Measurements from ENCODE around the gene UBASH3B. TPM values are rescaled to one million over a fixed set of nuclear protein-coding genes. Genes with fewer than 3 reads are reported as not detected.

The UBASH3B gene
- total RNA-seq, 1 donor from 2014 or later = 17.9 TPM

DNA sequence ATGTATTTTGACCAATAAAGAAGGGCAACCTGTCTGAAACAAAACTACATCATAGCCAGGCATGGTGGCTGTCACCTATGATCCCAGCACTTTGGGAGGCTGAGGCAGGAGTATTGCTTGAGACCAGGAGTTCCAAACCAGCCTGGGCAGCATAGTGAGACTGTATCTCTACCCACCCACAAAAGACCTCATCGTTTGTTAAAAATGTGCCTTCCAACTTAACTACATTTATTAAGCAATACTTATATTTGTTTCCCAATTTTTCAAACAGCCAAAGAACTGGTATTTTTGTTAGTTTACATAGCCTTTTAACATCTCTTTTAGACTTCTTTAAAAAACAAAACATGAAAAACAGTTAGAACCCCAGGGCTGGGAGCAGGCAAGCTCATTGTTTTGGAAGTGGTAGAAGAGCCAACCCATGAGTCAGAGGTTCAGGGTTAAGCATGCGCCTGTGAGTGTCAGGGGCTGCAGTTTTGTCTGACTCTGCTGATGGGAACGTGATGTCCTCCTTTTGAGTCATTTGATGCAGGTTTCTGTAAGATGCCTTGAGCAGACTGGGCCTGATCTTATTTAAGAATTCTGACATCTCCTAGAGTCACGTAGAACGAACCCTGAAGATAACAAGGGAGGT, 128.9 kb downstream of the UBASH3B start:
- no peak for DNase-seq (ENCODE audit: low spot score)
- intact Hi-C loops (cut with micrococcal nuclease) = no loop called here
- no peaks in the 10 kb centered on the region for H3K4me1 Mint-ChIP-seq (ENCODE audit: low read depth)
- H3K36me3 Mint-ChIP-seq (ENCODE audit: low read depth) = no peaks in the 10 kb centered on the region
- peaks cover 10% of the 10 kb centered on the region for H3K27me3 Mint-ChIP-seq (ENCODE audit: insufficient read depth)
- H3K27ac Mint-ChIP-seq = no peak overlapping the region
- no peaks in the 10 kb centered on the region for H3K9me3 Mint-ChIP-seq
- H3K4me3 Mint-ChIP-seq = no peak overlapping the region

DNA sequence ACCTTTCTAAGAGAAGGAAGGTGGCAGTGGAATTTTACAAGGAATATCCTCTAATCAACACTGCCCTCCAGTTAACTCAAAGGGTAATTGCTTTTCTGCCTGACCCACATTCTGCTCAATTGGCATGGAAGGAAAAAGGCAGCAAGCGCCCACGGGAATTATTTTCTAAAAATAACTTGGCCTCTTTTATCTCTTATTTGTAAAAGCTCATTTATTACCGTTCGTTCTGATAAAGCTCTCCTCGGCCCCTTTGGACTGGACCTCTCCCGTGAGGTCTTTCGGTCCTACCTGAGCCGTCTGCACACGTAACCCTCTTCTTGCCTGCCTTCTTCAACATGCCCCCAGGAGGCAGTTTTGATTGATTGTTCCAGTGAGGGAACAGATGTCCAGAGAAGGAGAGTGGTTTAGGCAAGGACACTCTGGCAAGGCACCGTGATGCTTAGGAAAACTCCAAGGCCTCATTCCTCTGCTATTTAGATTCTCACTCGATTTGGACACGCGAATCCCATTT, 129.6 kb downstream of the UBASH3B start:
- Mint-ChIP-seq H3K4me1 (ENCODE audit: low read depth) (no peaks in the 10 kb centered on the region), H3K27ac (no peak overlapping the region), H3K4me3 (no peak overlapping the region)

DNA sequence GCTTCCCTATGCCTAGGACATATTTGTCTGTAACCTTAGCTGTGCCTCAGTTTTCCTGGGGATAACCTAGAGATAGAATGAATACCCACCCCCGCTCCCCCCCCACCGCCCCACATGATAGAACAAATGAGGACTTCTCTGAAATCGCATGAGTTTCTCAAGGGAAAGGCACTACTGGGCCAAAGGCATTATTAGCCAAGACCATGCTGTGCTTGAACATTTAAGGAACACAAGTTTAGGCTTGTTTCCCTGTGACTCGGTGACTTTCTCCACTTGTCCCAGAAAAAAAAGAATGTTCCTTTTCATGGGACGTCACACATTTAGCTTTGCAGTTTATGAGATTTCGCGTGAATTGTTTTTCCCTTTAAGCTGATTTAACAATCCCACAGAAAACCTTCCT, 131.4 kb downstream of the UBASH3B start:
- Mint-ChIP-seq H3K27me3 (ENCODE audit: insufficient read depth) (peaks cover under 1% of the 10 kb centered on the region), H3K9me3 (no peaks in the 10 kb centered on the region), H3K4me3 (no peak overlapping the region), H3K36me3 (ENCODE audit: low read depth) (no peaks in the 10 kb centered on the region), H3K4me1 (ENCODE audit: low read depth) (no peaks in the 10 kb centered on the region), H3K27ac (no peak overlapping the region)
- DNase-seq (ENCODE audit: low spot score) = no peak
- intact Hi-C loops (cut with micrococcal nuclease) = no loop called here

More for the DNA sequence above, 129.6 kb downstream of the UBASH3B start:
- intact Hi-C loops (cut with micrococcal nuclease) = no loop called here
- Mint-ChIP-seq H3K9me3 (no peaks in the 10 kb centered on the region), H3K27me3 (ENCODE audit: insufficient read depth) (peaks cover 6% of the 10 kb centered on the region), H3K36me3 (ENCODE audit: low read depth) (no peaks in the 10 kb centered on the region)
- DNase-seq (ENCODE audit: low spot score) = no peak

DNA sequence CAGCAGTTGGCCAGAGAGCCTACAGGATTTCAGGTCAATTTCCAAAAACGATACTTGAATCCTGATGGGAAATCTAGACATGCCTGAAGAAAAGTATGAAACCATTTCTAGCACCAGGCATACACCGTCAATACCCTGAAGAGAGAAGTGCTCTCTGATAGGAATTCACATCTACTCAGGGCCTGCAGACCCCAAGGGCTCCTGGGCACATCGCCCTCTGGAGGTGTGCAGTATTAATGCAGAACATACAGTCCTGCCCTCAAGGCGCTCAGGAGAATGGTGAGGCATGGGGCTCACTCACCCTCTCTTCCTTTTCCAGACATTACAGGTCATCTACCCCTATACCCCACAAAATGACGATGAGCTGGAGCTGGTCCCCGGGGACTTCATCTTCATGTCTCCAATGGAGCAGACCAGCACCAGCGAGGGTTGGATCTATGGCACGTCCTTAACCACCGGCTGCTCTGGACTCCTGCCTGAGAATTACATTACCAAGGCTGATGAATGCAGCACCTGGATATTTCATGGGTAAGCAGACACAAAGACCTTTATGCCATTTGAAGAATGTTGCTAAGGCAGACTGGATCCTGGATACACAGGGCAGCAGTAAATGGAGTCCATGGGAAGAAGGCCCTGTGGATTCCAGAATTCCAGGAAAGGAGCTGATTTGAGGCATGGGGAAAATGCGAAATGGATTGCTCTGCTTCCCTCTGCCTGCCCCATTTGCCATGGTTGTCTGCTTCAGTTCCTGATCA, 133.4 kb downstream of the UBASH3B start:
- H3K4me3 Mint-ChIP-seq = no peak overlapping the region
- intact Hi-C loops (cut with micrococcal nuclease) = no loop called here
- peaks cover 5% of the 10 kb centered on the region for H3K27me3 Mint-ChIP-seq (ENCODE audit: insufficient read depth)
- no peak for DNase-seq (ENCODE audit: low spot score)
- no peaks in the 10 kb centered on the region for H3K4me1 Mint-ChIP-seq (ENCODE audit: low read depth)
- H3K36me3 Mint-ChIP-seq (ENCODE audit: low read depth) = no peaks in the 10 kb centered on the region
- H3K9me3 Mint-ChIP-seq = no peaks in the 10 kb centered on the region
- no peak overlapping the region for H3K27ac Mint-ChIP-seq

DNA sequence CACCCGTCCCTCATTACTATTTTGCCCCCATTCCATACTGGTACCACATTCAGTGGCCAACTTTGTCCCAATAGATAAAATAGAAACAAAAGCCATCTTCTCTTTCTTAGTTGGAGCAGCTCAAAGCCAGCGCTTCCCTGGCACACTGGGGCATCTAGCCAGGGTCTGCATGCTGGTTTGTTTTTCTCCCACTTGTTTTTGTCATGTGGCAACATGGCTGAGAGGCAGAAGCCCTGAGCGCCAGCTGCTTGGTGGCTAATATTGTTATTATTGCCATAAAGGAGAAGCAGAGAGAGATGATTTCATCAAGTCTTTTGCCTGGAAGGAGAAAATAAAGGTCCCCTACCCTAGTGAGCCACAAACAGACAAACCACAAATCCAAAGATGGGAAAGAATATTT, 134.4 kb downstream of the UBASH3B start:
- H3K27ac Mint-ChIP-seq = no peak overlapping the region
- no peaks in the 10 kb centered on the region for H3K36me3 Mint-ChIP-seq (ENCODE audit: low read depth)
- DNase-seq (ENCODE audit: low spot score) = no peak
- no peaks in the 10 kb centered on the region for H3K9me3 Mint-ChIP-seq
- H3K4me1 Mint-ChIP-seq (ENCODE audit: low read depth) = no peaks in the 10 kb centered on the region
- H3K4me3 Mint-ChIP-seq = no peak overlapping the region
- intact Hi-C loops (cut with micrococcal nuclease) = no loop called here
- H3K27me3 Mint-ChIP-seq (ENCODE audit: insufficient read depth) = peaks cover 5% of the 10 kb centered on the region

DNA sequence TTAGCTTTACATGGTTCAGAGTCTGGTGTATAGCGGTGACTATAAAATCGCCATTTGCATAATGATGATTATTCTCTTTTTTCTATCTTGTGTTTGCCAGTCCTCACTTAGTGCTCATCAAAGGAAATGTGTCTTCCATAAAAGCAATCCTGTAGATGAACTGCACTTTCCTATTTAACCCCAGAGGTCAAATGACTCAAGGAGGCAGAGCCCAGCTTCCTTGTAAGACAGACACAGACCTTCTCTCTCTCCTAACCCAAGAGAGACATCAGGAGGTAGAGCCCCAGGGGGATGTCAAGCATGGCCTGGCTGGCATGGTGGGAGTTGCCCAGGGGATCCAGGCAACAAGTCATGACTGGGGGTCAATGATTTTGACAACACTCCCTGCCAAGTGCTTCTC, 135.9 kb downstream of the UBASH3B start:
- H3K27me3 Mint-ChIP-seq (ENCODE audit: insufficient read depth) = peaks cover 5% of the 10 kb centered on the region
- intact Hi-C loops (cut with micrococcal nuclease) = no loop called here
- no peak for DNase-seq (ENCODE audit: low spot score)
- H3K4me1 Mint-ChIP-seq (ENCODE audit: low read depth) = no peaks in the 10 kb centered on the region
- H3K9me3 Mint-ChIP-seq = no peaks in the 10 kb centered on the region
- H3K36me3 Mint-ChIP-seq (ENCODE audit: low read depth) = no peaks in the 10 kb centered on the region
- no peak overlapping the region for H3K4me3 Mint-ChIP-seq
- no peak overlapping the region for H3K27ac Mint-ChIP-seq

DNA sequence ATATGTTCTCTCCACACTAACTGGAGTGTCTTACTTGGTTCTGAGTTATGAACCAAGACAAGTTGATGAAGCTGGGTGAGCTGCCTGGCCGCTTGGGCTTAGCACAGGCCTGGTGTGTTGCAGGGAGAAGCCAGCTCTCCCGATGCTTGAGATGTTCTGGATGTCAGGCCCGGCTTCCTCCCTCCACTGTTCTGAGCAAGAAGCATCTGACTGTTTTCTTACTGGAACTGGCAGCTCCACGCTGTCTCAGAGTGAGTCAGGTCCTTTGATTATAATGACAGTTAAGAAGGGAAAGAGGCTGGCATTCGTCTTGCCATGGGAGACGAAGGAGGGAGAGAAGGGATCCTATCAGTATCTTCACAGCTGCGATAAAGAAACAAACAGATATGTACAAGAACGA, 136.3 kb downstream of the UBASH3B start:
- H3K9me3 Mint-ChIP-seq = no peaks in the 10 kb centered on the region

DNA sequence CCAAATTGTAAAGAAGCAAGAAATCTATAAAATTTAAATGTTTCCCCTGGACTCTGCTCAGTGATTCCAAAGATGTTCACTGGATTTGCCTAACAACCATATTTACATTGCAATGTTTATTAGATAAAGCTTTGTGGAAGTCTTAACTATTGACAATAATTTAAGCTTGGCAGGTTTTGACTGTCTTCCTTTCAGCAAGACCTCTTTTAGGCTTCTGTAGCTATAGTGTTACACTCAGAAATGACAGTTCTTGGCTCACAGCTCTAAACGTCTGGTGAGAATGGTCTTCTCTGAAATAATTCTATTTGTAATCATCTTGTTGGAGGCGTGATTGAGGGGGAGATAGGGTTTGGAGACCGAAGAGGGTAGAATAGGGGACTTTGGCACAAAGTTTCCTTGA, 138.0 kb downstream of the UBASH3B start:
- Mint-ChIP-seq H3K4me1 (ENCODE audit: low read depth) (no peaks in the 10 kb centered on the region), H3K4me3 (no peak overlapping the region), H3K36me3 (ENCODE audit: low read depth) (peaks cover 7% of the 10 kb centered on the region), H3K27me3 (ENCODE audit: insufficient read depth) (peaks cover 5% of the 10 kb centered on the region), H3K27ac (no peak overlapping the region), H3K9me3 (no peaks in the 10 kb centered on the region)
- intact Hi-C loops (cut with micrococcal nuclease) = no loop called here
- DNase-seq (ENCODE audit: low spot score) = no peak

More for the DNA sequence above, 136.3 kb downstream of the UBASH3B start:
- Mint-ChIP-seq H3K36me3 (ENCODE audit: low read depth) (no peaks in the 10 kb centered on the region), H3K27me3 (ENCODE audit: insufficient read depth) (peaks cover 5% of the 10 kb centered on the region), H3K27ac (no peak overlapping the region), H3K4me3 (no peak overlapping the region), H3K4me1 (ENCODE audit: low read depth) (no peaks in the 10 kb centered on the region)
- intact Hi-C loops (cut with micrococcal nuclease) = no loop called here
- no peak for DNase-seq (ENCODE audit: low spot score)

DNA sequence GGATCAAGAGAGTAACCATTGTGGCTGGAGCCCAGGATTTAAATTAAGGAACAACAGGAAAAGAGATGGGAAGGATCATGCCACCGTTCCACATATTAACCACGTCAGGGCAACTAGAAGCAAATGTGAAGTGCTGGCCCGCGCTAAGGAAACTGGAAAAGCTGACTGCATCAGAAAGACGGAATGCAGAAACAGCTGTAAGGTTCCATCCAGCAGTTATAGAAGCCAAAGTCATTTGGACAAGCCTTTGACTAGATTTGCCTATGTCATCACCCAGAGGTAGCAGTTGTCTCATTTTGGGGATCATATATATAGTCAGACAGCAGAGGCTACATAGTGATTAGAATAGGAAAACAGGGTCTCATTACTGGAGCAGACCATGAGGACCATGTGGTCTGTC, 139.8 kb downstream of the UBASH3B start:
- H3K27me3 Mint-ChIP-seq (ENCODE audit: insufficient read depth) = peaks cover 5% of the 10 kb centered on the region
- H3K4me3 Mint-ChIP-seq = no peak overlapping the region
- no peaks in the 10 kb centered on the region for H3K9me3 Mint-ChIP-seq
- no peaks in the 10 kb centered on the region for H3K4me1 Mint-ChIP-seq (ENCODE audit: low read depth)
- no peak overlapping the region for H3K27ac Mint-ChIP-seq
- H3K36me3 Mint-ChIP-seq (ENCODE audit: low read depth) = peaks cover 8% of the 10 kb centered on the region
- intact Hi-C loops (cut with micrococcal nuclease) = no loop called here
- DNase-seq (ENCODE audit: low spot score) = no peak

DNA sequence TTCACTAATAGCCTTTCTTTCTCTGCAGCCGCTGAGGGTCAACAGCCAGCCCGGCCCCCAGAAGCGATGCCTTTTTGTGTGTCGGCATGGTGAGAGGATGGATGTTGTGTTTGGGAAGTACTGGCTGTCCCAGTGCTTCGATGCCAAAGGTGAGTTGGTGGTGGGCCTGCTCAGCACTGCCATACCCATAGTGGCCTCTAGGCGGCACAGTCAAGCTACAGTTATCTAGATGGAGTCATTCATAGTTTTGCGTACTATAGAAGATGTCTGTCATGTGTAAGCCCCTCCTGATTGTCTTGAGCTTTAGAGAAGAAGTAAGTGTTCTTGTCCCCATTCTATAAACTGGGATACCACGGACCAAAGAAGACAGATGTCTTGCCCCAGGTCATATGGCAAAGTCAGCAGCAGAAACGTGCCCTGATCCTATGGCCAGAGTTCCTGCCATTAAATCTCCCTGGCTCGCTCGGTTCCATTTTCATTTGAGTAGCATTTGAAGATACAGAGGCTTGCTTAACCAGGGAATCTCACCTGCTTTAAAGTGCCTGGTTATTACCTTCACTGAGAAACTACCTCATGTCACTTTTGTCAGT, 140.7 kb downstream of the UBASH3B start:
- no peak overlapping the region for H3K27ac Mint-ChIP-seq
- H3K27me3 Mint-ChIP-seq (ENCODE audit: insufficient read depth) = peaks cover 5% of the 10 kb centered on the region
- H3K4me3 Mint-ChIP-seq = no peak overlapping the region
- DNase-seq (ENCODE audit: low spot score) = peak; percentile 33
- no peaks in the 10 kb centered on the region for H3K9me3 Mint-ChIP-seq
- intact Hi-C loops (cut with micrococcal nuclease) = loop anchor here (1.0 kb wide), 2 partner anchors 58 to 227 kb away; no protein-coding TSS in a partner anchor
- peaks cover 8% of the 10 kb centered on the region for H3K36me3 Mint-ChIP-seq (ENCODE audit: low read depth)
- no peaks in the 10 kb centered on the region for H3K4me1 Mint-ChIP-seq (ENCODE audit: low read depth)

DNA sequence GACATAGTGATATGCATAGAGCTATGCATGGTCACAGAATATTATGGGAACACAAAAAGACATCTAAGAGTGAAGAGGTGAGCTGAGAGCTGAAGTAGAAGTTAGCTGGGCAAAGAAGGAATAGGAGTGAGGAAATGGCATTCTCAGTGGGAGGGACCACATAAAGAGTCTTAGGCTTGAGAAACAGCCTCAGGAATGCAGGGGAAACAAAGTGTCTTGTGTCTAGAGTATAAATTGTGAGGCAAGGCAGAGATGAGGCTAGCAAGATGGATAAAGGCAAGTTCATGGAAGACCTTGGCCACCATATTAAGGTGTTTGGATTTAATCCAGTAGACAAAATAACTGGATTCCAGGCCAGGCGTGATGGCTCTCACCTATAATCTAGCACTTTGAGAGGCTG, 142.1 kb downstream of the UBASH3B start:
- Mint-ChIP-seq H3K27me3 (ENCODE audit: insufficient read depth) (peaks cover 3% of the 10 kb centered on the region), H3K4me3 (no peak overlapping the region), H3K36me3 (ENCODE audit: low read depth) (peaks cover 8% of the 10 kb centered on the region), H3K9me3 (no peaks in the 10 kb centered on the region), H3K4me1 (ENCODE audit: low read depth) (peaks cover 2% of the 10 kb centered on the region), H3K27ac (no peak overlapping the region)
- no peak for DNase-seq (ENCODE audit: low spot score)
- intact Hi-C loops (cut with micrococcal nuclease) = no loop called here

DNA sequence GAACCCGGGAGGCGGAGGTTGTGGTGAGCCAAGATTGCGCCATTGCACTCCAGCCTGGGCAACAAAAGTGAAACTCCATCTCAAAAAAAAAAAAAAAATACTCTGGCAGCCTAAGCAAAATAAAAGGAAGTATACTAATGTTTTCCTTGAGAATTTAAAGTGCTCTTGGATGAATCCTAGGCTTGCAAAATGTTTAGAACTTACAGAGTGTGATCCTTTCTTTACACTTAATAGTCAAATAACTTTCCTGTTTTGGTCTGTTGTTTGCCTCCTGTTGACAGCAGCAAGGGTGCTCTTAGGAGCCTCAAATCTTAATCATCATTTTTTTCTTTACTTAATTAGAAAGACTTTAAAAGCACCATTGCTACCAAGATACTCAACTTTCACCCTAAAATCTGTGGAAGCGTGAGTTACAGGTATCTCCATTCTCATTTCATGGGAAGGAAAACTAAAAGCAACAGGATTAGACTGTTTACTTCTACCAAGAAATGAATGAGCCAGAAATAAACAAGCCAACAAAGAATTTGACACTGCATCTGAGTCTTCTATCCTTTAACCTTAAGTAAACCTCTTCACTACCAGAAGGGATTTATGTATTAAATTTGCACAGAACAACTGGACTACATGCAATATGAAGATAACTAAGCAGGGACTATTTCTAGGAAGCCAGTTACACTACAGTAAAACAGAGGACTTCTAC, 144.0 kb downstream of the UBASH3B start:
- intact Hi-C loops (cut with micrococcal nuclease) = no loop called here
- Mint-ChIP-seq H3K27ac (no peak overlapping the region), H3K36me3 (ENCODE audit: low read depth) (peaks cover 8% of the 10 kb centered on the region), H3K4me3 (no peak overlapping the region), H3K9me3 (no peaks in the 10 kb centered on the region), H3K27me3 (ENCODE audit: insufficient read depth) (peaks cover 2% of the 10 kb centered on the region), H3K4me1 (ENCODE audit: low read depth) (peaks cover 11% of the 10 kb centered on the region)
- DNase-seq (ENCODE audit: low spot score) = no peak

DNA sequence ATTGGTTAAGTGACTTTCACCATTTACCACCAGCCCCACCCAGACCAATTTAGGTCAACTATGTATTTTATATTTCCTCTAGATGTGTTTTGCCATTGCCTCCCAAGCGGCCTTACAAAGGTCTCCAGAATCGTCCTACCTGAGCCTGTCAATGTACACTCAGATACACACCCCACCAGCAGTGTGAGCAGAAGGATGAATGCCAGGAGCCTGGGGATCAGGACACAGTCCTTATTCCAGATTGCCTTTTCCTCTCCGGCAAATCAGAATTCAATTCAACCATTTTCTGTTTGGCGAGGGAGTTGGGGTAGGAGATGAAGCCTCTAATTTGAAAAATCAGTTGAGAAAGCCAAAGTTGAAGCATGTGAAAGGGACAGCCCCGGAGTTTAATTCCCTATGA, 147.4 kb downstream of the UBASH3B start:
- DNase-seq (ENCODE audit: low spot score) = no peak
- Mint-ChIP-seq H3K27ac (peak overlapping the region; percentile 9), H3K27me3 (ENCODE audit: insufficient read depth) (peaks cover 2% of the 10 kb centered on the region), H3K4me3 (no peak overlapping the region), H3K36me3 (ENCODE audit: low read depth) (peaks cover 5% of the 10 kb centered on the region), H3K4me1 (ENCODE audit: low read depth) (peaks cover 12% of the 10 kb centered on the region), H3K9me3 (no peaks in the 10 kb centered on the region)
- intact Hi-C loops (cut with micrococcal nuclease) = no loop called here
